Activated CD8-positive, alpha-beta memory T cell treated with anti-CD3 and anti-CD28 coated beads for 36 hours (primary cell): ENCODE results near the gene MPV17L2. TPM values are rescaled to one million over a fixed set of nuclear protein-coding genes. Genes with fewer than 3 reads are reported as not detected.

Experiments
- CTCF ChIA-PET: fragments of 350-600 bp; sonication (Branson Sonifier 250); formaldehyde crosslinking; loops from one replicate; lab custom pipeline; 2021; ENCODE audit warnings: antibody characterized with exemption; lab: Charles Lee
- POLR2A ChIA-PET: fragments of 350-600 bp; sonication (Branson Sonifier 250); formaldehyde crosslinking; loops from one replicate; lab custom pipeline; 2021; ENCODE audit warnings: antibody characterized with exemption; lab: Charles Lee
- total RNA-seq, 2 experiments: library from RNA; stranded (reverse); gene quantifications; one replicate each; pipeline ENCODE4 v1.2.3, GENCODE V29; 2021

The MPV17L2 gene
- total RNA-seq, 2 experiments from 2014 or later = 20.4 to 21.6 TPM

DNA sequence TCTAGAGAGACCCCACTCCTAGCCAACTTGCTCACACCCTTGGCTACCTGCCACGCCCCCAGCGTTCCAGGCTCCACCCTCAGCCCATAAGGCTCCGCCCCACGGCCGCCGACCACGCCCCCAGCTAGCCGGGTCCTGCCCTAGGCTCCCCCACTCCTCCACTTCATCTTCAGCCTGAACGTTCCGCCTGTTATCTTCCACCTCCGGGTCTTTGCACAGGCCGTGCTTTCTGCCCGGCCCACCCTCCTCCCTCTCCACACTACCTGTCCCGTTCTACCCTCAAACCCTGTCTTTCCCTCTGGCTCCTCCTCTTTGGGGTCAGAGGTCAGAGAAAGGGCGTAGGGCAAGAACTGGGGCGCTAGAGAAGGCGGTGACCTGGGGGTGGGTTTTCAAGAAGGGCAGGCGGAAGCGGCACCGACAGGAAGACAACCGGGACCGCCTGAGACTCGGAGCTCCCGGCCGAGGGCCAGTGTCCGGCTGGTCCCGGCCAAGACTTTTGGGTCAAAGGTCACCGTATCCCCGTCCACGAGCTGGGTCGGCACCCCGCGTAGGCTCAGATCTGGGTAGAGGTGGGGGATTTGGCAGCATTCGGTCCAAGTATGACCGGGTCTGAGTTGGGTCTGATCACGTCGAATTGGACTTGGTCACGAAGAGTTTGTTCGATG is 31.0 kb downstream of the MPV17L2 start:
- ChIA-PET POLR2A (interaction anchor here (1.2 kb wide), 1 partner anchor 20 kb away, joined by 5 read pairs; the partner anchor contains the start of gene RAB3A), CTCF (interaction anchor here (0.7 to 2.1 kb wide), 8 partner anchors 11 to 164 kb away, joined by 3 to 6 read pairs (median 4); no protein-coding TSS in a partner anchor)

DNA sequence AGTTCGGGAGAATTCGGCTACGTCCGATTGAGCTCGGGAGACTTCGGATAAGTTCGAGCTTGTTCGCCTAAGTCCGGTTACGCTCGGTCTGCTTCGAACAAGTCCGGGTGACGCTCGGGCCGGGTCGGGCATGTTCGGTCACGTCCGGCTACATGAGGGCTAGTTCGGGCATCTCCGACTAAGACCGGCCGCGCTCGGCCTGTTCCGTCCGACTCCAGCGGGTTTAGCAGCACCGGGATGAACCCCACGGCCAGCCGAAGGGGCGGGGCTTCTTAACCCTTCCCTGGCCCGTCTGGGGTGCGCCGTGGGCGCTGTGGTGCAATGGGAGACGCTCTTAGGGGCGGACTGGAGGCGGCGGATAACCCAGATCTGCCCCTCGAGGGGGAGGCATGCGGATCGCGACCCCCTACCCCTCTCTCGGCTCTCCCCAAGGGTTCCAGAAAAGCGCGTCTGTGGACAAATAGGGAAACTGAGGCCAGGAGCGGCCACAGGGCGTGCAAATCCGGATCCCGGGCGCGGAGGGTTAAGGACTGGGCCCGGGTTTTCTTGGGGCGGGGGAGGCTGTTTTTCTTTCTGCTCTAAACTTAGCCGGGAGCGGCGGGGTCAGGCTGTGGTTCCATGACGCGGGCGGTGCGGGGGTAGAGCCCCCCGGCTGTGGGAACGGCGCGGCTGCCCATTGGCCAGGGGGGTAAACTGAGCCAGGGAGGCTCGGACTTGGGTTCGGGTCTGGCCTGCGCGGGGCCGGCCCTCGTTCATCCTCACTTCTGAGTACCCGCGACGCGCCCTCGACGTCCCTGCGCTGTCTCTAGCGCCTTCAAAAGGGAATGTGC is 31.7 kb downstream of the MPV17L2 start:
- POLR2A ChIA-PET = interaction anchor here (1.2 kb wide), 1 partner anchor 21 kb away, joined by 5 read pairs; the partner anchor contains the start of gene RAB3A

DNA sequence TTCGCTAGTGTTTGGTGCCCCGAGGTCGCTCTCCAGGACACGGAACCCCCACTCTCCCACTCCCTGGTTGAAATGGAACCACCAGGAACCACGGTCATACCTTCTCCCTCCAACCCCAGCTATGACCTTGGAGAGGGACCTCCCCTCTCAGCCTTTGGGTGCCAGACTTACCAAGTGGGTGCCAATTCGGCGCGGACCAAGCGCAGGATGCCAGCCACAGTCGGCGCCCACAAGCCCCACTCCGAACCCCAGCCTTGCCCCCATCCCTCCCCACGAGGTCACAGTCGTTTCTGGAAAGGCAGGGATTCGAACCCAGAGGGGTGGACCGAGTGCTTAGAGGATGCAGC is 32.3 kb downstream of the MPV17L2 start:
- CTCF ChIA-PET = interaction anchor here (1.7 to 2.1 kb wide), 2 partner anchors 17 to 163 kb away, joined by 6 to 7 read pairs; no protein-coding TSS in a partner anchor
- POLR2A ChIA-PET = interaction anchor here (0.6 kb wide), 1 partner anchor 168 kb away, joined by 3 read pairs; no protein-coding TSS in a partner anchor

More for the DNA sequence above, 31.7 kb downstream of the MPV17L2 start:
- CTCF ChIA-PET = interaction anchor here (0.7 to 2.1 kb wide), 7 partner anchors 12 to 163 kb away, joined by 3 to 6 read pairs (median 4); no protein-coding TSS in a partner anchor

DNA sequence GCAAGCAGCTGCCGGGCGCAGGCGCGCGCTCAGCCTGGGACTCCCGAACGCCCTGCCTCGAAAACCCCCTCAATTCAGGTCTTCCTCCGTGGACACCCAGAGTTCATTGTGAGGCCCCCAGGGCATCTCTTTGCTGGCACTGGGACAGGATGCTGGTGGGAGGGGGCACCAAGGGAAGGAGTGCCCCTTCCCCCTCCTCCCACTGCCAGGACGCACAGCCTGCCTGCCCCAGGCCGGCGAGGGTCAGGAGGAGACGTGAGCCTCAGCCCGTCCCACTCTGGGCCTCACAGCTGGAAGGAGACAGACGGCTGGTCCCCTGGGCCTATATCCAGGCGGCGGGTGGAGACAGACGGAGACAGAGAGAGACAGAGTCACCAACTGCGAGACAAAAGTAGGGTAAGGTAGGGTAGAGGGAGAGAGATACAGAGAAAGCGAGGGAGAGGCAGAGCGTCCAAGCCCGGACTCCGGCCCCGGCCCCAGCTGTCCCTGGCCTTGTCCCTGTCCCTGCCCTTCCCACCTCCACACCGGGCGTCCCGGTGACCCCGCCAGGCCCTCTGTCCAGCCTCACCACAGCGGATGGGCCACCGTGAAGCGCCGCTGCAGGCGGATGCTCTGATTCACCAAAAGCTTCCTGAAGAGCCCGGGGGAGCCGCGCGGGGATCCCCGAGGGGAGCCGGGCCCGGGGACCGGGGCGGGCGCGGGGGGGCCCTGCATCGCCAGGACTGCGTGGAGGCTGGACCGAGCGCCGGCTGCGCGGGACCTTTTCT is 32.9 kb downstream of the MPV17L2 start, which contains the start of gene PDE4C:
Gene PDE4C, minus strand, starts transcription at position 737 of the 767 bp plus-strand sequence. Its CDS starts 23 bp downstream, at position 714.
- ChIA-PET POLR2A (interaction anchor here (0.6 kb wide), 1 partner anchor 167 kb away, joined by 3 read pairs; no protein-coding TSS in a partner anchor), CTCF (interaction anchor here (1.2 to 1.7 kb wide), 2 partner anchors 18 to 163 kb away, joined by 6 to 7 read pairs; no protein-coding TSS in a partner anchor)

DNA sequence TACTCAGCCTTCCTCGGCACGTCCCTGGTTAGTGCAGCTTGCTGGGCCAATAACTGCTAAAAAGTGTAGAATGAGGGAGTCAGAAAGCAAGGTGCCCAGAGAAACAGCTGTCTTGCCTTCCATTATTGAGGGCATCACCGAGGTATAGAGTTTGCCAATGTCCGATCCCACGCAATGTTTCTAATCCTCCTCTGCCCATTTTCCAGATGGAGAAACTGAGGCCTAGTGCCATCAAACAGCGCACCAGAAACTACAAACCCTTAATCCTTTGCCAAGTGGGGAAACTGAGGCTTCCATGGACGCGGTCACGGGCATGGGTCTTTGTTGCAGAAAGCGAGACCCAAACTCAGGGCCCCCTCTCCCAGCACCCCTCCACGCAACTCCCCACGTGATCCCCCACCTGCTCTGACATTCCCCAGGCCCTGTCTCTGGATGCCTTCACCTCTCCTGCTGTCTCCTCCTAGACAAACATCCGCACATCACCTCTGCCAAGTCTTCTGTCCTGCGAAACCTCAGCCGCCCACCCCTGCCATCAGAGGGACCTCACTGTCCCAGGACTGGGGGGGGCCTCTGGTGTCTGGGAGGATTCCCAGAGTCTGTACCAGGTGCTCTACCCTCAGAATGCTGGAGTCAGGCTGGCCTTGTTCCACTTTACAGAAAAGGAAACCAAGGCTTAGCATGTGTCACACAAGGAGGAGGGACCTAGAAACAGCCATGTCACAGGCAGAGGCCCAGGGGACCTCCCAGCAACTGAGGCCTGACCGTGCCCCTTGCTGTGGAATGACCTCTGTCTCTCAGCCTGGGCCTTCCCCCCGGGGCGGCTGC is 34.1 kb downstream of the MPV17L2 start:
- POLR2A ChIA-PET = no interaction called here
- CTCF ChIA-PET = interaction anchor here (1.2 to 1.7 kb wide), 2 partner anchors 19 to 161 kb away, joined by 6 to 7 read pairs; no protein-coding TSS in a partner anchor

DNA sequence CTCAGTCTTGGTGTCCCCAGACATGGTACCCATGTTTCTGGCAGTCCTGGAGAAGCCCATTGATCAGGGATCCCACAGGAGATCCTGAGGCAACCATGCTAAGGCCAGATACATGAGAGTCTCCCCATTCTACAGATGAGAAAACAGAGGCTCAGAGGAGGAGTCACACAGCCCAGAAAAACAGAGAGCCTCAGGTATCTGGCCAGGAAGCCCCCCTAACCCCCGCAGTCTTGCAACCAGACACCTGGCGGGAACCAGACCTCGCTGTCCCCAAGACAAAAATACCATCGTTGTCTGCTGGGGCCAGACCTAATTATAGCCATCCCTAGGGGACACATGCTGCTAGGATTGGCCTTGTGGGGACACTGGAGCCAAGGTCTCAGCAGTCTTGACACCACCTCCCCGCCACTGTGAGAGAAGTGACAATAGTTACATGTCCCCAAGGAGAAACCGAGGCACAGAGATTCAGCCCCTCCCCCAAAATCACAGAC is 34.8 kb downstream of the MPV17L2 start:
- CTCF ChIA-PET = no interaction called here
- POLR2A ChIA-PET = no interaction called here

DNA sequence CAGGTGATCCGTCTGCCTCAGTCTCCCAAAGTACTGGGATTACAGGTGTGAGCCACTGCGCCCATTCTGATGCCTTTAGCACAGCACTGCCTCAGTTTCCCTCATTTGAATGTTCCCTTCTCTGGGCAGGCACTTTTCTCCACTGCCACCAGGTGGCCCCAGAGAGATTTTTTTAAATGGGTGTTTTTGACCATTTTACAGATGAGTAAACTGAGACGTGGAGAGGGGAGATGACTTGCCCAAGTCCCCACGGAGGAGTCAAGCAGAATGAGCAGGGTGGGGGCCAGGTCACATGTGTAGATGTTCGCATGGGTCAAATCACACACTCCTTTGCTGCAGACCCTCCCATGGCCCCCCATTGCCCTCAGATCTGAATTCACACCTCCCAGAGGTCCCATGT is 36.5 kb downstream of the MPV17L2 start:
- CTCF ChIA-PET = no interaction called here

DNA sequence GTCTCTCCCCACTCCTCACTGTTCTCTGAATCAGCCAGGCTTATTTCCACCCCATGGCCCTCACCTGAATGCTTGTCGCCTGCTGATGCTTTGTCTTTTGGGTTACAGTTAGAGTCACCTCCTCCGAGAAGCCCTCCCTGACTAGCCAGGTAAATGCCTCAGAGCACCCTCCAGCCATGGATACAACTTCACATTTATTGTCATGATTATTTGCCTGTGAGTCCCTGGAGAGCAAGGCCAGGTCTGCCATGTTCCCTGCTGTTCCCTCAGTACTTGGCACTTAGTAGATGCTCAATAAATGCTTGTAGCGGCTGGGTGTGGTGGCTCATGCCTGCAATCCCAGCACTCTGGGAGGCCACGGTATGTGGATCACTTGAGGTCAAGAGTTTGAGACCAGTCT is 36.9 kb downstream of the MPV17L2 start:
- CTCF ChIA-PET = interaction anchor here (0.9 to 2.8 kb wide), 6 partner anchors 10 to 77 kb away, joined by 3 to 10 read pairs (median 4); a partner anchor contains a TSS
- POLR2A ChIA-PET = no interaction called here

More for the DNA sequence above, 36.5 kb downstream of the MPV17L2 start:
- POLR2A ChIA-PET = no interaction called here

DNA sequence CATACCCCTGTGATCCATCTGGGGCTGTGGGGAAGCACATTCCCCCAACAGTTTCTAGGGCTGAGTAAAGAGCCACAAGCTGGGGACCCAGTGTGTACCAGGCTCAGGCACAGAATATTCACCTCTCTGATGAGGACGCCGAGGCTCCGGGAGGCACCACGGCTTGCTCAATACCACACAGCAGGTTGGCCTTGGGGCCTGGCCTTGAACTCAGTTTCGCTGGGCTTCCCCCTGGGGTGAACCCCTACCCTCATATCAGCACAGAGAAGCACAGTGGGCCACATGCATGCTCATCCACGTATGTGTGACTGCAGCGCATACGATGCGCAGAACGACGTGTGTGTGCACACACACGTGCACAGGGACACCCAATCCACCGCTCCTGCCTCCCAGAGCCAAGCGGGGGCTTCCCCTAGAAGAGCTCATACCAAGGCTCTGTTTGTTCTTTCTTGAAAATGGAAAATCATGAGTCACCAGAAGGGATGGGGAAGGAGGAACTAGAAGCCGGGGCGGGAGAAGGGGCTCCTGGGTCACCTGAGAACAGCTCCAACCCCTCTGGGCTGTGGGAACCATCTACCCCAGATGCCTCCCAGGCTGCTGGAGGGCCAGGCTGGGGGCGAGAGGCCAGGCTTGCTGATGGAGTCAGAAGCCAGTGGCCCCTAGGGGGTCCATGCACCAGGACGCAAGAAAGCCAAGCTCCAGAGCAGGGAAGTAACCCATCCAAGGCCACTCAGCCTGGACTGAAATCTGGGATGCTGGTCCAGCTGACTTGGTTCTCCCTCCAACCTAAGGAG is 38.1 kb downstream of the MPV17L2 start:
- ChIA-PET POLR2A (no interaction called here), CTCF (interaction anchor here (0.6 to 2.8 kb wide), 10 partner anchors 11 to 891 kb away, joined by 3 to 10 read pairs (median 3); a partner anchor contains a TSS)

DNA sequence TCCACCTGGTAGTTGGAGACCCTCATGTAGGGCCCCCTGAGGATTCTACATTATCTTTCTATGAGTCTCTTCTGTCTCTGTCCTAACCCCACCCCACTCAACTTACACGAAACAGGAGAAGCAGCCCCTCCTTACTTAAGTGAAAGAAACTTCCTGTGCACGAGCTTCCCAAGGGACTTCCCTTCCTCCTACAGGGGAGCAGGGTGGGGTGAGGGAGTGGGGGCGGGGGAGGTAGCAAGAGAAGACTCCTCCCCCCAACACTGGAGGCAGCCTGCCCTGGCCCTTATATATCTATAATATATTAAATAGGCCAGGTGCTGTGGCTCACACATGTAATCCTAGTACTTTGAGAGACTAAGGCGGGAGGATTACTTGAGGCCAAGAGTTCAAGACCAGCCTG is 38.8 kb downstream of the MPV17L2 start:
- POLR2A ChIA-PET = no interaction called here
- CTCF ChIA-PET = interaction anchor here (1.3 to 2.8 kb wide), 4 partner anchors 13 to 157 kb away, joined by 3 to 10 read pairs (median 4); no protein-coding TSS in a partner anchor

DNA sequence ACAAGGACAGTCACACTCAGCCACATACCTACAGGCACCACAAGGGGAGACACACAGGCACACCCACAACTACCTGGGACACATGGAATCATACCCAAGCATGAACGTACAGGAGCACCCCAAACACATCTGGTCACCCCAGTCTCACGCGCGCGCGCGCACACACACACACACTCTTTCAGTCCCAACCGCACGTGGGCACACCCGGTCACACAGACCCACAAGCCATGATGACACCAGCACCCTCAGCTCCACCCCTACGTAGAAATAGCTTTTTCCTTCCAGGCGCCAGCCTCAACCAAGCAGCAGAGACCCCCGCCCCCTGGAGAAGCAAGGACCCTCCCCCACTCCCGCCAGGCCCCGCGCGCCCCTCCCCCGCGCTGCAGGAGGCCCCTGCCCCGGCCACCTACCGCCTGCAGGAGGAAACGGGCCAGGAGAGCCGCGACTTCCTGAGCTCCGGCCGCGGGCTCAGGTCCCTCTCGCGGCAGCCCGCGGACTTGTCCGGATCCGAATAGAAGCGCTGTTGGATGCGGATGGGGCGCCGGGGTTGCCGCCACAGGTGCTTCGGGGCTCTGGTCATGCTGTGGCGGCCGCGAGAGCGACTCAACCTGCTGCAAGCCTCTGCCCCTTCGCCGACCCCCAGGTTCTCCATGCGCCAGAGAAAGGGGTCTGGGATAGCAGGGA is 39.7 kb downstream of the MPV17L2 start:
- ChIA-PET POLR2A (no interaction called here), CTCF (interaction anchor here (1.0 to 2.8 kb wide), 4 partner anchors 13 to 31 kb away, joined by 3 to 10 read pairs (median 3); no protein-coding TSS in a partner anchor)

DNA sequence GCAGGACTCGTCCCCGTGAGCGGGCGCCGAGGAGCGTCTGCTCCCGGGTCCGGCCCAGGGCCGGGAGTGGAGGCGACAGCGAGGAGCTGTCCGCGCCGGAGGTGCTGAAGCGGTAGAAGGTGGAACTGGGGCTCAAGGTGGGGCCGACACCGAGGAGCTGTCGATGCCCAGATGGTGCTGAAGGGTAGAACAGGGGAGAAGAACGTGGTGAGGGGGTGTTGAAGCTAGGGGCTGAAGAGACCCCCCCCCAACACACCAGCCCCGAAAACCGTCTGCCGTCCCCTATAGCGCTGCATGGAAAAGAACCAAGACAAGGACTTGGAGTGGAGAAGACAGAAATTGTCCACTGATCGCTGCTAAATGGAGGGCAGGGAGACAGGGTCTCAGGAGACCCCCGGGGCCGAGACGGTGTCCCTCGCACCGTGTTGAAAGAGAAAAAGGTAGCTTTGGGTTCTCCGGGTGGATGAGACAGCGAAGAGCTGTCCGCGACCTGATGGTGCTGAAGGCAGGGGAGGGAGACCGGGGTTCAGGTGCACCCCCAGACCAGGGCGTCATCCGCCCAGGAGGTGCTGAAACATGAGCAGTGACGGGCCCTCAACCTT is 40.3 kb downstream of the MPV17L2 start:
- POLR2A ChIA-PET = no interaction called here
- CTCF ChIA-PET = interaction anchor here (1.0 kb wide), 1 partner anchor 12 kb away, joined by 3 read pairs; no protein-coding TSS in a partner anchor

DNA sequence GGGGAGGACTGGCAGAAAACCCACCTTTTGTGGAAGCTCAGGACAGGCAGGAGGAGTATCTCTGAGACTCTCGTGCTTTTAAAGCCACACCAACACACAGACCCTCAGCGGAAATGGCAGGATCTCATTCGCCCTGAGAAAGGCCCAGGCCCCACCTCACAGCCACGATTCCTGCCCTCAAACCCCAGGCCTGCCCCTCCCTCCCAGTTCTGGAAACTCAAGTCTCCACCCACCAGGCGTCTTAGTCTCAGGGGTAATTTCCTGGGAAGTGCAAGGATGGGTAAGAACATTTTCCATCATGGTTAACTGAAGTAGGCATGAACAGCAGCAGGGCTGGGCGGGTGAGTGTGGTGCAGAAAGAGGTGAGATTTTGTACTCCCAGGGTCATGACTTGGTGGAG is 41.2 kb downstream of the MPV17L2 start:
- ChIA-PET POLR2A (no interaction called here), CTCF (no interaction called here)

DNA sequence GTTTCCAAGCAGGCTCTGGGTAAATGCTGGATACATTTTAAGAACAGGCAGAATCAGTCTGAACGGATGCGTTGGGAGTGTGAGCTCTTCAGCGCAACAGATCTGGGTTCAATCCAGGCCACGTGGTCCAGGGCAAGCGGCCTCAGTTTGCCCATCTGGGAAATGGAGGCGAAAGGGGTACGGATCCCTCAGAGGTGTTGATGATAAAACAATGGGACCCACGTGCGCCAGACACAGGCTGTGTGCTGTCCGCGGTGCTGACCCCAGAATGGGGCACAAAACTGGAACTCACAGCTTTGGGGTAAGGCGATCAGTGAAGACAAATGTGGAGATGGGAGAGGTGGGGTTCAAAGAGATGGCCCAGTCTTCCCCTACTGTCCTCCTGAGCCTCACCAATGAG is 46.3 kb downstream of the MPV17L2 start:
- ChIA-PET POLR2A (no interaction called here), CTCF (interaction anchor here (0.5 to 0.9 kb wide), 2 partner anchors 15 to 110 kb away, joined by 3 read pairs; no protein-coding TSS in a partner anchor)

DNA sequence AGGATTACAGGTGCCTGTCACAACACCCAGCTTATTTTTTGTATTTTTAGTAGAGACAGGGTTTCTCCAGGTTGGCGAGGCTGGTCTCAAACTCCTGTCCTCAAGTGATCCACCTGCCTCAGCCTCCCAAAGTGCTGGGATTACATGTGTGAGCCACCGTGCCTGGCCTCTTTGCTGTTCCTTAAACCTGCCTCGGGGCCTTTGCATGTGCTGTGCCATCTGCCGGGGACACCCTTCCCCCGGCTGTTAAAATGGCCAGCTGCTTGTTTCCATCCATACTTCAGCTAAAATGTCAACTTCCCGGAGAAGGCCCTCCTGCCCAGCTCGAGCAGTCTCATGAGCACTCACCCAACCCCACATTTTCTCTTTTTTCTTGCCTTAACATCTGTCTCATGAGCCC is 52.3 kb downstream of the MPV17L2 start:
- POLR2A ChIA-PET = interaction anchor here (0.6 kb wide), 1 partner anchor 23 kb away, joined by 3 read pairs; no protein-coding TSS in a partner anchor
- CTCF ChIA-PET = interaction anchor here (0.6 to 2.5 kb wide), 8 partner anchors 12 to 712 kb away, joined by 3 to 7 read pairs (median 3); no protein-coding TSS in a partner anchor
